GM23248 (cell line): ENCODE results near the gene CBFA2T2.

Experiments used
- EZH2 ChIP-seq: fragments of 200-600 bp; sonication (generic); IDR thresholded peaks from 2 replicates; pipeline ENCODE4 v1.6.1; 2018; ENCODE audit warnings: antibody characterized with exemption, mild to moderate bottlenecking; ENCODE audit not compliant: insufficient read depth, poor library complexity, severe bottlenecking
- EZH2phosphoT487 ChIP-seq: fragments of 200-600 bp; sonication (generic); IDR thresholded peaks from 2 replicates; pipeline ENCODE4 v1.6.1; 2018; ENCODE audit warnings: antibody characterized with exemption, moderate library complexity, mild to moderate bottlenecking, low read depth; ENCODE audit not compliant: insufficient read depth

GRCh38 chr20:33676121-33676520 lies 186.2 kb downstream of the CBFA2T2 start:
- TF ChIP-seq EZH2phosphoT487 (no peak), EZH2 (no peak)
